NCI-H460 (cell line): ENCODE results near the gene GRAMD4. TPM values are rescaled to one million over a fixed set of nuclear protein-coding genes. Genes with fewer than 3 reads are reported as not detected.

Source experiments
- DNase-seq: peaks from one replicate; pipeline ENCODE4 v3.0.0-alpha.2; 2016; ENCODE audit warnings: low read depth; ENCODE audit errors: extremely low read depth
- total RNA-seq: library from RNA; depleted of rRNA; stranded (reverse); fragments of >200 nt; shearing (Covaris generic); gene quantifications from 2 replicates; pipeline ENCODE4 v1.2.3, GENCODE V29; 2014

The GRAMD4 gene
- total RNA-seq, 1 experiment from 2014 or later, result 4.8 TPM

DNA sequence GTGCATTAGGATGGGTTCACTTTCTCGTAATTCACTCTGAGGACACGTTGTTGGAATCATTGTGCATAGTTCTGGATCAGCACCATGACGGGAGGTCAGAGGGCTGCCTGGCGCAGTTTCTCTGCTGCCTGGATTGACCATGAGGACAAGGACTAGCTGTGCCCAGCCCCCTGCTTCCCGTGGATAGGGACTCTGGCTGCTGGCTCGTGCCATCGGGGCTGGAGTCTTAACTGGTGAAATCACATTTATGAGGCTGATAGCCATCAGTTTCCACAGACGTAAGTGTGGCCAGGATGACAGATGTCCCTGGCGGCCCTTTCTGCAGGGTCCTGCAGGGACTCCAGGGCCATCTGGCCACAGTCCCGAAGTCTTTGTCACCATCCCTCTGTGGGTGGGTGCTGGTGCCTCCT is 24.1 kb upstream of the GRAMD4 start:
- no peak for DNase-seq

DNA sequence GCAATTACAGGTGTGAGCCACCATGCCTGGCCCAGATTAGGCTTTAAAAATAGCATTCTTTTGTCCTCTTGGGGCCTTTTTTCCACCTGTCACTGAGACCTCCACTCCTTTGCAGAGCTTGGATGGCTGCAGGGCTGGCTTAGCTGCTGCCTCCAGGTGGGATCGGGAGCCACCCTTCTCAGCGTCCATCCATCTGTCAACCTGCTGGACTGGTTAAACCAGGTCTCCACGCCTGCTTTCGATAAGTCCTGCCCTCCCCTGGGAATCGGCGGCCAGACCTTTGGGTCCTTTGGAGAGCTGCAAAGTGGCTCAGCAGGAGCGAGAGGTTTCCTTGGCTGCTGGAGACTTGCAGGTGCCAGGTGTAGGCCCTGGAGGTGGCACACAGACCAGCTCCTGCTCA is 23.4 kb upstream of the GRAMD4 start:
- no peak for DNase-seq

GRCh38 chr22:46598224-46598623 is 22.0 kb upstream of the GRAMD4 start:
- no peak for DNase-seq

DNA sequence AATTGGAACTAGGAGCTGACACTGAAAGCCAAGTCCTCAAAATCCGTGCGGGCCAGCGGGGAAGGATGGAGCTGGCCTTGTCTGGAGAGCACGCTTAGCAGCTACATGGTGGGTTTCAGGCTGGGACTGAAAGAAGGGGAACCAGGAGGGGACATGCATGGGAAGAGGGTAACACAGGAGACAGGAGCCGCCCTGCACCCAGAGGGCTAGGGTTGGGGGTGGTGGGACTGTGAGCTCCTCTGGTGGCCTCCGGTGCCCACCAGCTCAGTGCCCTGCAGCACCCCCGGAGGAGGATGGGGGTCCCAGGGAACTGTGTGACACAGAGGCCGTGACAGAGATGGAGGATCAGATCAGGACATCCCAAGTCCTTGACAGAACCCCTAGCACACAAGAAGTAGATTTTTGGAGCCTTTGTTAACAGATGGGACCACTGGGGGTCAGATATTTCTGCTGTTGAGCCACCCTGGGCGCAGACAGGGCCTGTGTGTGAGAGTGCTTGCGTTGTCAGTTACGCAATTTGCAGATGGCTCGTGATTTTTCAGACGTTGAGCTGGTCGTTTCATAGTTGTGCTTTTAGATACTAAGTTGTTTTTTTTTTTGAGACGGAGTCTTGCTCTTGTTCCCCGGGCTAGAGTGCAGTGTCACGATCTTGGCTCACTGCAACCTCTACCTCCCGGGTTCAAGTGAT is 21.3 kb upstream of the GRAMD4 start:
- no peak for DNase-seq

DNA sequence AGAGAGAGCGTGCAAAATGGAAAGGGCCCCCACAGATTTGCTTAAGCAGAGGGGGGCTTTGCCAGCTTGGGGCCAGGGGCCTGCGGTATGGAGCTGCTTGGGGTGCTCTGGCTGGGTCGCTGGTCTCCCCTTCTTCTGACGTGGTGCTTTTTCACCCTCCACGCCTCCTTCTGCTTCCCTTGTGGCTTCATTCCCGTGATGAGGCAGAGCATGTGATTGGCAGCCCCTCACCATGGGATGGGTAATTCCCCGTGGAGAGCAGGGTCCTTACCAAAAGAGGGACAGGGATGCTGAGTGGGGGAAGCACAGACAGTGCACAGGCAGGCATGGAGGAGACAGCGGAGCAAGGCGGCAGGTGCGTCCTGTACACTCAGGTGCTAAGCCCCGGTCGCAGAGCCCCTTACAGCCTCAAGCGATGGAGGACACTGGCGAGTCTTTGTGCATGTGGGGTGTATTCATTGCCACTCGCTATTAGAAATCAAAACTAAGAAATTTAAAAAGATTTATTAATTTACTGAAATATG is 19.9 kb upstream of the GRAMD4 start:
- no peak for DNase-seq

DNA sequence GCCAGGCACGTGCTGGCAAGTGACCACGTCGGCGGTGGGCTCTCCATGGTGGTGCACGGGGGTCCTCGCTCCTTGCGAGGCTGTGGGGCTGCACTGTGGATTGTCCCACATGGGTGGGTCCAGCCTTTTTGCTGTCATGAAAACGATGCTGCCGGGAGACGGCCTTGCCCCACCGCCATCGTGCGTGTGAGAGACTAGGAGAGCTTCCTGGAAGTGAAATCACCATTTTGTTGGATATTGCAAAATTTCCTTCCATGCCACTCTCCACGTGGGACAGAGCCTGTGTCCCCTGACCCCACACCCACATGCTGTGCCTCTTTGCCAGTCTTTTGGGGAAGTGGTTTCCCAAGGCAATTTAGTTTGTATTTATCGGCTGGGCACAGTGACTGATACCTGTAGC is 18.2 kb upstream of the GRAMD4 start:
- no peak for DNase-seq

DNA sequence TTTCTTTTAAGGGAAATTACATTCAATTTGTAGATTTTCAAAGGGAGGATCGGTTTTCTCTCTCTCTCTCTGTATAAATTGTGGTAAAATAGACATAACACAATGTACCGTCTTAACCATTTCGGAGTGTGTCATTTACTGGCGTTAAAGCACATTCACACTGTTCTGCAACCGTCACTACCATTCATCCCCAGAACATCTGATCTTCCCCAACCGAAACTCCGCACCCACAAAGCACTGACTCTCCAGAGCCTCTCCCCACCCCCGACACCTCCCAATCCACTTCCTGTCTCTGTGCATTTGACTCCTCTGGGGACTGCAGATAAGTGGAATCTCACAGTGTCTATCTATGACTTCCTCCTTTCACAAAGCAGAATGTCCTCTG is 15.9 kb upstream of the GRAMD4 start:
- DNase-seq, result no peak

GRCh38 chr22:46605117-46605516 is 15.1 kb upstream of the GRAMD4 start:
- DNase-seq, result no peak

- DNase-seq, result no peak
These were observed 13.3 kb upstream of the GRAMD4 start for GRCh38 chr22:46606886-46607285.

- no peak for DNase-seq
These were observed 12.6 kb upstream of the GRAMD4 start for GRCh38 chr22:46607483-46608114.

- no peak for DNase-seq
These were observed 11.0 kb upstream of the GRAMD4 start for GRCh38 chr22:46609175-46609690.

DNA sequence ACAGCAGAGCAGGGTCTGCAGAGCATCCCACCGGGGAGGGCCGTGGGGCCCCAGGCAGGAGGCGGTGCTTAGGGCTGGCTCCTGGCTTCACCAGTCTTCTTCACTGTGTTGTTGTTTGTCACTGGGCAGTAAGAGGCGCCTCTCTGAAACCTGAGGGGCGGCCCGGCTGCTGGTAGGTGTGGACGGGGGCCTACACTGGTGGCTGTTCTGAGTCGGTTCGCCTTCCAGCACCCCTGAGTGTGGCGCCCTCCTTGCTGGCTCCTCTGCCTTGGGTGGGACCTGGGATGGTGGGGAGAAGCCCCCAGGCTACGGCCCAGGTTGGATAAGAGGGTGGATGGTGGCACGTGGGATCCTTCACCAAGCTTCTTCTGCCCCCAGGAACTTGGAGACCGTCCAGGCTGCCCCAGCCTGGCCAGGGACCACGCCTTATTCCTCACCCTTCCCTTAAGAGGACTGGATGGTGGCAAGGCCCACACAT is 10.4 kb upstream of the GRAMD4 start:
- no peak for DNase-seq

GRCh38 chr22:46610356-46610755 is 9.8 kb upstream of the GRAMD4 start:
- no peak for DNase-seq

GRCh38 chr22:46611189-46611588 is 9.0 kb upstream of the GRAMD4 start:
- no peak for DNase-seq

DNA sequence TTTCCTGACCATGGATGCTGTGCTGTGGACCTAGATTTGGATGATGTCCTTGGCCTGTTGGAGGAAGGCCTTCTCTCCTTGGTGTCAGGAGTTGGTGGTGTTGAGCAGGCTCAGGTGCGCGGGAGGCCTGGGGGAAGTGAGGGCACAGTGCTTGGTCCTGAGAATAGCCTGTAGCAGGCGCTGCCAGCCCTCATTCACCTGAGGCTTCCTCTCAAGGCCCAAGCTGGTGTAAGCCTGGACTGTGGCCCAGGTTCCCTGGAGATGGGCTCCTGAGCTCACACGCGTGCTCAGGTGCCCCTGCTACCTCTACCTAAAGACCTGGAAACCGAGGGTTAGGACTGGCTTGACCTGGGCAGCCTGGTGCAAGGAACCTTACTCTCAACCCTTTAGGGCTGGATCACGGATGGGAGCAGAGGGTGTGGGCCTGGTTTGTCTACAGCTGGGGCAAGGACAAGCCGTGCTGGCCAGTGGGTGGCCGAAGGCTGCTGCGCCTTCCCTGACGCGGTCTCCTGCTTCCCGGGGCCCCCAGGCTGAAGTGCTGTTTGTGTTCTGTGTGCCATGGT is 7.8 kb upstream of the GRAMD4 start:
- no peak for DNase-seq

DNA sequence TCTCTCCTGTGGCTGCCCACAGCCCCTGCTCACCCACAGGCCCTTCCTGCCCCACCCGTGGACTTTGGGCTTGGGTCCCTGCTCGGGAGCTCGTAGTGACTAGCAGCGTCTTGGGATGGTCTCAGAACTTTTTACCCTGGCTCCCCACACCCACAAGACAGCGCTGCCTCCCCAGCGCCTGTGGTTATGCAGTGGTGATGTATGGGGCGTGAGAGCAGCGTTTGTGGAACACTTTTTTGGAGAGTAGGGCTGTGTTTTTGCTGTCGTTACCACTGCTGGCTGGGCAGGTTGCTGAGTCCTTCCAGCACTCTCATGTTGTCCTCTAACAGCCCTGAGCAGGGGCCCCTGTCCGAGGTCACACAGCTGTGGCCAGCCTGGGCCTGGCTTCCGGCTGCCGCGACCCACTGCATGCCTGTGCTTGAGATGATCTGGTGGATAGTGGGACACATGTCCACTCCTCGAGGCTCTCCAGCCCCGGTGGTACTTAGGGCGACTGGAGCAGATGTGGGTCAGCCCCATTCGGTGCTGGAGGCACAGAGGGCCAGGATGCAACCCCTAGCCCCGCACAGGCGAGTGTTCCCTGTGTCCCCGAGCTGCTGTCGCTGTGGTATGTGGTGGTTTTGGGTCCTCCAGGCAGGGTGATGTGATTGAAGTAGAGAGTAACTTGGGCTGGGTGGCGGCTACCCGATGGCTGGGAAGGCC is 7.1 kb upstream of the GRAMD4 start:
- no peak for DNase-seq

- no peak for DNase-seq
These were observed 6.6 kb upstream of the GRAMD4 start for GRCh38 chr22:46613606-46614021.

GRCh38 chr22:46614025-46614931 is 5.9 kb upstream of the GRAMD4 start:
- no peak for DNase-seq

DNA sequence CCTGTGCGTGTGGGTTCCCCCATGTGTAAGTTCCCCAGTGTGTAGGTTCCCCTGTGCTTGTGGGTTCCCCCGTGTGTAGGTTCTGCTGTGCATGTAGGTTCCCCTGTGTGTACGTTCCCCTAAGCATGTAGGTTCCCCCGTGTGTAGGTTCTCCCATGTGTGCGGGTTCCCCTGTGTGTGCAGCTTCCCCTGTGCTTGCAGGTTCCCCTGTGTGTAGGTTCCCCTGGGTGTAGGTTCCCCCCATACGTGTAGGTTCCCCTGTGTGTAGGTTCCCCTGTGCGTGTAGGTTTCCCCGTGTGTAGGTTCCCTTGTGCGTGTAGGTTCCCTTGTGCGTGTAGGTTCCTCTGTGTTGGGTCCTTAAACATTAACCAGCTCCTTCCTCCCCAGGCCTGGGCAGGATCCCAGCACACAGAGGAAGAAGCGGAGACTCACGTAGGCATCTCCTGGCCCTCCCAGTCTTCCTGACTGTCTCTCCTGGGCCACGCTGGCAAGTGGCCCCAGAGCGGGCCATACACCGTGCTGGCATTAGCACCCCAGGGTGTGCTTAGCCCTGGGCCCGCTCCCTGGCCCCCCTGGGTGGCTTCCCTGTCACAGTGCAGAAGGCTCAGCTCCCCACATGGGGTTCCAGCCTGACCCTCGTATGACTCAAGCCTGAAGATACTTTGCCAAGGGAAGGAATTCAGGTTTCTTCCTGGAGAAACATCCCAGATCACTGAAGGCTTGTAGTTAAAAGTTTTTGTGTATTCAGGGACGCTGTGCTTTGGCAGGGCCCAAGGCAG is 2.8 kb upstream of the GRAMD4 start:
- no peak for DNase-seq
